22Rv1 (cell line): ENCODE measurements around the gene PTDSS2.

ENCODE experiments used
- ZFX ChIP-seq: fragments of 450-650 bp; IDR thresholded peaks from 2 replicates; pipeline ENCODE4 v1.6.1; 2017; ENCODE audit warnings: antibody characterized with exemption, borderline replicate concordance
- TF ChIP-seq, protein P1 (sequence below): fragments of 450-650 bp; IDR thresholded peaks from 2 replicates; pipeline ENCODE4 v1.5.1; 2017; ENCODE audit warnings: mild to moderate bottlenecking

DNA sequence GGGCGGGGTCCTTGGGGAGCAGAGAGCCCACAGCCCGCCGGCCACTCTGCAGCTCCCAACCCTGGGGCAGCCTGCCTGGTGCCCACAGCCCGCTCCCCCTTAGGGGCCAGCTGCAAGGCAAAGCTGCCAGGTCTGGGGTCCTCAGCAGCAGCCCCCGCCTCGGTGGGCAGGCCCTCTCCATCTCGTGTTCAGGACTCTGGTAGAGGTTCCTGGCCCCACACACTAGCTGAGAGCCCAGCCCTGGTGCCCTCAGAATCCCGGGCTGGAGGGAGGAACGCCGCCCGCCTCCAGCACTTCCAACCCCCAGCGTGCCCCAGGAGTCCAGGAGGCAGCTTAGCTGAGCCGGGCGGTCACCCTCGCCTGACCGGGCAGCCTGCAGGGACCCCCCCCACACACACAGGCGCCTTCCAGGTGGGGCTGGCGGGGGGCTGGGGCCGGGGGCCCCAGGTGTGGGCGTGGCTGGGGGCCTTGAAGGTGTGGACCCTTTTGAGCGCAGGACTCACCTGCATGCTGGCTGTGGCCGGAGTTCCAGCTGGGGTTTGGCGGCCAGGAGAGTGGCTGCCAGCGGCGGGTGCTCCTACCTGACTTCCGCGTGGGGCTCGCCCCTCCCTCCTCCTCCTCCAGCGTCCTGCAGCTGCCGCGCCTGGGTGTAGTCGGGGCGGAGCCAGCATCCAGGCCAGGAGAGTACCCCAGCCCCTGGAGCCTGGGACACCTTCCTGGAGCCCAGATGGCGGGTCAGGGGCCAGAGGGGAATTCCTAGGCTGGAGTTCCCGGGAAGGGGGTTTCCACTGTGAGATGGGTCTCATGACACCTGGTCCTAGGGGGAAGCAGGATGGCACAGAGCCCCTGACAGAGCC lies 8.4 kb upstream of the PTDSS2 start, which contains the start of gene ANO9:
- TF ChIP-seq, protein P1, sequence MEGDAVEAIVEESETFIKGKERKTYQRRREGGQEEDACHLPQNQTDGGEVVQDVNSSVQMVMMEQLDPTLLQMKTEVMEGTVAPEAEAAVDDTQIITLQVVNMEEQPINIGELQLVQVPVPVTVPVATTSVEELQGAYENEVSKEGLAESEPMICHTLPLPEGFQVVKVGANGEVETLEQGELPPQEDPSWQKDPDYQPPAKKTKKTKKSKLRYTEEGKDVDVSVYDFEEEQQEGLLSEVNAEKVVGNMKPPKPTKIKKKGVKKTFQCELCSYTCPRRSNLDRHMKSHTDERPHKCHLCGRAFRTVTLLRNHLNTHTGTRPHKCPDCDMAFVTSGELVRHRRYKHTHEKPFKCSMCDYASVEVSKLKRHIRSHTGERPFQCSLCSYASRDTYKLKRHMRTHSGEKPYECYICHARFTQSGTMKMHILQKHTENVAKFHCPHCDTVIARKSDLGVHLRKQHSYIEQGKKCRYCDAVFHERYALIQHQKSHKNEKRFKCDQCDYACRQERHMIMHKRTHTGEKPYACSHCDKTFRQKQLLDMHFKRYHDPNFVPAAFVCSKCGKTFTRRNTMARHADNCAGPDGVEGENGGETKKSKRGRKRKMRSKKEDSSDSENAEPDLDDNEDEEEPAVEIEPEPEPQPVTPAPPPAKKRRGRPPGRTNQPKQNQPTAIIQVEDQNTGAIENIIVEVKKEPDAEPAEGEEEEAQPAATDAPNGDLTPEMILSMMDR, result no peak
- no peak for TF ChIP-seq ZFX
